T-helper 1 cell (primary cell): Measurements from ENCODE around the gene ADARB2.

ENCODE experiments used
- DNase-seq, 5 donors: peaks; one replicate each; pipeline ENCODE4 v3.0.0-alpha.2; 2012 to 2020

ADARB2 gene

GRCh38 chr10:1684991-1685390, 52.3 kb downstream of the ADARB2 start:
- DNase-seq = no peak

GRCh38 chr10:1683649-1684048, 53.7 kb downstream of the ADARB2 start:
- no peak for DNase-seq

- DNase-seq = no peak
Observed at GRCh38 chr10:1679821-1680650, 57.3 kb downstream of the ADARB2 start.

- no peak for DNase-seq
Observed at GRCh38 chr10:1678084-1678483, 59.2 kb downstream of the ADARB2 start.

GRCh38 chr10:1677307-1677939, 59.9 kb downstream of the ADARB2 start:
- no peak for DNase-seq

- no peak for DNase-seq
Observed at GRCh38 chr10:1674501-1674900, 62.8 kb downstream of the ADARB2 start.

GRCh38 chr10:1673568-1674345, 63.6 kb downstream of the ADARB2 start:
- DNase-seq = no peak

- no peak for DNase-seq
Observed at GRCh38 chr10:1672001-1672781, 65.1 kb downstream of the ADARB2 start.

GRCh38 chr10:1671366-1672000, 65.8 kb downstream of the ADARB2 start:
- DNase-seq = no peak

GRCh38 chr10:1670541-1671365, 66.6 kb downstream of the ADARB2 start:
- DNase-seq = no peak

- DNase-seq = no peak
Observed at GRCh38 chr10:1669433-1669832, 67.9 kb downstream of the ADARB2 start.

- DNase-seq = no peak
Observed at GRCh38 chr10:1668399-1668798, 68.9 kb downstream of the ADARB2 start.

- DNase-seq = no peak
Observed at GRCh38 chr10:1667392-1667791, 69.9 kb downstream of the ADARB2 start.

- DNase-seq = no peak
Observed at GRCh38 chr10:1666147-1666546, 71.2 kb downstream of the ADARB2 start.

- DNase-seq = no peak
Observed at GRCh38 chr10:1665681-1666080, 71.6 kb downstream of the ADARB2 start.

GRCh38 chr10:1665021-1665661, 72.2 kb downstream of the ADARB2 start:
- no peak for DNase-seq

GRCh38 chr10:1664333-1664964, 72.9 kb downstream of the ADARB2 start:
- DNase-seq = no peak

GRCh38 chr10:1663226-1663625, 74.1 kb downstream of the ADARB2 start:
- DNase-seq = no peak

- no peak for DNase-seq
Observed at GRCh38 chr10:1662438-1663025, 74.8 kb downstream of the ADARB2 start.
